T-helper 1 cell (primary cell): ENCODE results near the gene PAXIP1.
A peak's percentile ranks its signal among the peaks of the same experiment; 100 is the strongest.
"Not testable (repeated sequence)": the region's sequence is repeated elsewhere in the genome, so short reads cannot be mapped to it uniquely, and the experiment has no call there.

Experiments
- DNase-seq, 5 donors: peaks; one replicate each; pipeline ENCODE4 v3.0.0-alpha.2; 2012 to 2020
- total RNA-seq, 4 donors: gene quantifications; one replicate each; lab custom pipeline; 2026; lab: John Stamatoyannopoulos, UW

The PAXIP1 gene
- 16.2 to 25.7 (median 24.4) reads per million in 4 donors for total RNA-seq

GRCh38 chr7:155003092-155003375 lies at the start of gene PAXIP1:
TSS of gene PAXIP1 (minus strand) at chr7:155003124. CDS start at chr7:155002929, 195 bp downstream.
- DNase-seq = peak in 2 of 5 donors; percentile 51 to 74

GRCh38 chr7:155051355-155051754 lies 48.4 kb upstream of the PAXIP1 start:
- DNase-seq = no peak

GRCh38 chr7:155048006-155048405 lies 45.1 kb upstream of the PAXIP1 start:
- no peak for DNase-seq

- DNase-seq = no peak
These were observed 40.8 kb upstream of the PAXIP1 start for GRCh38 chr7:155043756-155044155.

- no peak for DNase-seq
These were observed 35.4 kb upstream of the PAXIP1 start for GRCh38 chr7:155038335-155038734.

- DNase-seq = not testable (repeated sequence)
These were observed 31.6 kb upstream of the PAXIP1 start for GRCh38 chr7:155034495-155034894.

- DNase-seq = no peak
These were observed 30.1 kb upstream of the PAXIP1 start for GRCh38 chr7:155032978-155033377.

GRCh38 chr7:155027879-155028278 lies 25.0 kb upstream of the PAXIP1 start:
- peak in 1 of 5 donors; percentile 9 for DNase-seq

- no peak for DNase-seq
These were observed 18.8 kb upstream of the PAXIP1 start for GRCh38 chr7:155021699-155022145.

GRCh38 chr7:155020996-155021395 lies 18.1 kb upstream of the PAXIP1 start:
- DNase-seq = no peak

- no peak for DNase-seq
These were observed 14.9 kb upstream of the PAXIP1 start for GRCh38 chr7:155017834-155018233.

- no peak for DNase-seq
These were observed 8.2 kb upstream of the PAXIP1 start for GRCh38 chr7:155011086-155011485.

- peak in 2 of 5 donors; percentile 17 to 25 for DNase-seq
These were observed 6.7 kb upstream of the PAXIP1 start for GRCh38 chr7:155009570-155010157.

GRCh38 chr7:155007947-155008346 lies 5.0 kb upstream of the PAXIP1 start:
- peak in 2 of 5 donors; percentile 12 to 15 for DNase-seq

- DNase-seq = peak; percentile 76 to 89 (median 81)
These were observed 671 bp upstream of the PAXIP1 start for GRCh38 chr7:155003376-155004214.

GRCh38 chr7:155002411-155003091 lies 373 bp downstream of the PAXIP1 start:
- peak in 4 of 5 donors; percentile 5 to 54 (median 25) for DNase-seq

GRCh38 chr7:155001756-155002410 lies 1.0 kb downstream of the PAXIP1 start:
- peak in 1 of 5 donors; percentile 8 for DNase-seq

- DNase-seq = peak in 1 of 5 donors; percentile 8
These were observed 2.1 kb downstream of the PAXIP1 start for GRCh38 chr7:155000795-155001194.

- DNase-seq = no peak
These were observed 4.4 kb downstream of the PAXIP1 start for GRCh38 chr7:154998481-154998880.

GRCh38 chr7:154997840-154998370 lies 5.0 kb downstream of the PAXIP1 start:
- no peak for DNase-seq

- DNase-seq = no peak
These were observed 6.2 kb downstream of the PAXIP1 start for GRCh38 chr7:154996756-154997155.

GRCh38 chr7:154996101-154996500 lies 6.8 kb downstream of the PAXIP1 start:
- no peak for DNase-seq

- DNase-seq = no peak
These were observed 7.9 kb downstream of the PAXIP1 start for GRCh38 chr7:154994996-154995395.
